GM12878 (cell line): ENCODE results near the gene MXD4. TPM values are rescaled to one million over a fixed set of nuclear protein-coding genes. Genes with fewer than 3 reads are reported as not detected.

Experiments
- ATAC-seq: fragments of 200-7000 bp; cut with Tn5 transposase; 3 replicates; pipeline ENCODE4 v1.9.1; 2020; ENCODE audit warnings: mild to moderate bottlenecking, moderate library complexity
- BruUV-seq: library from RNA; stranded (reverse); fragments of 400-500 nt; replicated peaks from 2 replicates; lab custom pipeline; 2021; lab: Mats Ljungman, UMichigan
- CTCF ChIA-PET: fragments of 300-600 bp; sonication (Branson Sonifier 250); formaldehyde crosslinking; extraction: SDS; loops from one replicate; lab custom pipeline; 2021; ENCODE audit warnings: inconsistent platforms; lab: Yijun Ruan, JAX
- POLR2A ChIA-PET: fragments of 350-600 bp; formaldehyde crosslinking; extraction: SDS; loops from one replicate; lab custom pipeline; 2021; ENCODE audit warnings: inconsistent platforms; lab: Charles Lee
- RAD21 ChIA-PET: fragments of 300-600 bp; sonication (Branson Sonifier 250); formaldehyde crosslinking; loops from one replicate; lab custom pipeline; 2023; ENCODE audit warnings: antibody characterized with exemption; ENCODE audit not compliant: unreplicated experiment; lab: Charles Lee
- SMC1A ChIA-PET: fragments of 300-600 bp; sonication (Branson Sonifier 250); formaldehyde crosslinking; loops from one replicate; lab custom pipeline; 2023; ENCODE audit not compliant: unreplicated experiment, uncharacterized antibody; lab: Charles Lee
- DNase-seq: peaks from one replicate; pipeline ENCODE4 v3.0.0-alpha.2; 2011; ENCODE audit warnings: low read depth, low spot score
- FAIRE-seq: peaks from 3 replicates; lab custom pipeline; 2011; peaks lifted over from hg19 to GRCh38; lab: Jason Lieb, UNC
- H2AFZ ChIP-seq: 2 replicates; pipeline ENCODE4 v1.6.0; 2011; ENCODE audit warnings: low read depth, low read length, control low read depth; ENCODE audit not compliant: control insufficient read depth
- H3K27ac ChIP-seq: 2 replicates; pipeline ENCODE4 v1.5.1; 2011; ENCODE audit warnings: control low read depth; ENCODE audit not compliant: control insufficient read depth, insufficient read depth
- H3K27me3 ChIP-seq, 2 experiments: replicated peaks in 1 of 2; 2 replicates each; pipeline versions ENCODE4 v1.6.0 to v1.6.1; 2011; ENCODE audit warnings: low read length in 1 of 2; ENCODE audit not compliant: control insufficient read depth in 2 of 2, insufficient read depth in 2 of 2
- H3K36me3 ChIP-seq, 2 experiments: 2 replicates each; pipeline ENCODE4 v1.5.1; 2011; ENCODE audit warnings: low read length in 1 of 2; ENCODE audit not compliant: control insufficient read depth in 2 of 2, insufficient read depth in 2 of 2
- H3K4me1 ChIP-seq: 2 replicates; pipeline ENCODE4 v1.6.1; 2011; ENCODE audit warnings: mild to moderate bottlenecking, low read length, moderate library complexity, mixed read lengths; ENCODE audit not compliant: control insufficient read depth, insufficient read depth
- H3K4me2 ChIP-seq: 2 replicates; pipeline ENCODE4 v1.6.0; 2011; ENCODE audit warnings: control low read depth; ENCODE audit not compliant: control insufficient read depth, insufficient read depth
- H3K4me3 ChIP-seq: fragments of 200-600 bp; sonication (generic); 2 replicates; pipeline ENCODE4 v1.5.1; 2016
- H3K79me2 ChIP-seq: 2 replicates; pipeline ENCODE4 v1.6.0; 2011; ENCODE audit warnings: low read length; ENCODE audit not compliant: control insufficient read depth, insufficient read depth
- H3K9ac ChIP-seq: 2 replicates; pipeline ENCODE4 v1.8.0; 2011; ENCODE audit warnings: low read length, control low read depth, mixed read lengths; ENCODE audit not compliant: control insufficient read depth, insufficient read depth
- H3K9me3 ChIP-seq: replicated peaks from 3 replicates; pipeline ENCODE4 v1.5.1; 2011; ENCODE audit warnings: mild to moderate bottlenecking, low read length; ENCODE audit not compliant: control insufficient read depth, insufficient read depth
- H4K20me1 ChIP-seq: 2 replicates; pipeline ENCODE4 v1.6.0; 2011; ENCODE audit not compliant: control insufficient read depth, insufficient read depth
- WGBS: methylation state at CpG from one replicate; pipeline ENCODE4 v1.1.6; 2016; ENCODE audit warnings: low lambda C conversion rate; ENCODE audit not compliant: insufficient replicate concordance, insufficient coverage; ENCODE audit errors: missing lambda C conversion rate; 5-methylcytosine and 5-hydroxymethylcytosine counted together
- in situ Hi-C: fragments of 300-500 bp; cut with MboI; formaldehyde crosslinking; loops from 9 replicates; pipeline ENCODE4 v1.14.3; 2018; ENCODE audit warnings: mixed read lengths
- intact Hi-C: fragments of 100-400 bp; cut with micrococcal nuclease; formaldehyde crosslinking; loops from one replicate; pipeline ENCODE4 v1.14.2; 2022; ENCODE audit not compliant: unreplicated experiment
- polyA plus RNA-seq, 11 experiments: library from polyadenylated mRNA; depleted of rRNA in 4 of 11; unstranded in 6 of 11; stranded (reverse) in 5 of 11; fragments of >200 nt; fragmentation: Nextera tagmentation in 4 of 11; fragmentation: Illumina TruSeq in 1 of 11; extraction: Ambion mirVana in 4 of 11; extraction: Trizol in 1 of 11; gene quantifications; 1 replicate in 1 of 11; 2 replicates in 10 of 11; pipeline versions ENCODE4 v1.2.1 to v1.2.3, GENCODE V29; 2011 to 2016; ENCODE audit warnings: inconsistent platforms in 2 of 11, missing spikeins in 2 of 11, low read depth in 1 of 11
- total RNA-seq, 4 experiments: library from RNA; depleted of rRNA in 3 of 4; stranded (reverse); fragments of >200 nt in 3 of 4; fragmentation: Illumina TruSeq in 1 of 4; extraction: Trizol in 1 of 4; gene quantifications; 2 replicates each; pipeline versions ENCODE4 v1.2.1 to v1.2.3, GENCODE V29; 2013 to 2021
- TF ChIP-seq, protein P1 (sequence below): fragments of 450-650 bp; IDR thresholded peaks from 2 replicates; pipeline ENCODE4 v1.6.1; 2017; ENCODE audit warnings: antibody characterized with exemption, mild to moderate bottlenecking, moderate library complexity
- TF ChIP-seq, protein P2 (sequence below): fragments of 450-650 bp; IDR thresholded peaks from 2 replicates; pipeline ENCODE4 v1.6.1; 2014; ENCODE audit warnings: mild to moderate bottlenecking

The MXD4 gene
- total and polyA plus RNA-seq, 10 of the 15 experiments (the other 5 are each of a cell fraction or from before 2014, with no cell fraction given), result 0.21 to 25.6 (median 5.2) TPM

DNA sequence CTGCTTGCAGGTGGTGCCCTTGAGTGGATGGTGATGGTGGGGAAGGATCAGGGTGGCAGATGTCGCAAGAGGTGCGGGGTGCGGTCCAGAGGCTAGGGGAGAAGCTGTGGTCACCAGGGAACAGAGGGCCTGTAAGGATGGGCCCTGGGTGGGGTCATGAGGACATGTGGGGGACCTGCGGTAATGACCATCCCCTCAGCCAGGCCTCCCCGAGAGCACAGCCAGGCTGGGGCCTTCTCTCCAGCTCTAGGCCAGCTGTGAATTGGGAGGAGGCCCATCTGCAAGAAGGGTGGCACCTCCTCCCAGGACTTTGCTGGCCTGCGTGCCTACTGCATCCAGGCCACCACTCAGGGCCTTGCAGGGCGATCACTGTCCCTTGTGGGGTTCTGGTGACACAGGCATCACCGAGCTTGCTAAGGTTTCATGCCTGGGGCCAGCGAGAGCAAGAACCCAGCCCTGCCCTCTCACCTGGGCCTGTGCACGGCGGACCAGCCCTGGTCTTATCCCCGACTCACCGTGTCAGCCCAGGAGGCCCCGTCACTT, 34.1 kb upstream of the MXD4 start (continued):
- TF ChIP-seq, protein P1, sequence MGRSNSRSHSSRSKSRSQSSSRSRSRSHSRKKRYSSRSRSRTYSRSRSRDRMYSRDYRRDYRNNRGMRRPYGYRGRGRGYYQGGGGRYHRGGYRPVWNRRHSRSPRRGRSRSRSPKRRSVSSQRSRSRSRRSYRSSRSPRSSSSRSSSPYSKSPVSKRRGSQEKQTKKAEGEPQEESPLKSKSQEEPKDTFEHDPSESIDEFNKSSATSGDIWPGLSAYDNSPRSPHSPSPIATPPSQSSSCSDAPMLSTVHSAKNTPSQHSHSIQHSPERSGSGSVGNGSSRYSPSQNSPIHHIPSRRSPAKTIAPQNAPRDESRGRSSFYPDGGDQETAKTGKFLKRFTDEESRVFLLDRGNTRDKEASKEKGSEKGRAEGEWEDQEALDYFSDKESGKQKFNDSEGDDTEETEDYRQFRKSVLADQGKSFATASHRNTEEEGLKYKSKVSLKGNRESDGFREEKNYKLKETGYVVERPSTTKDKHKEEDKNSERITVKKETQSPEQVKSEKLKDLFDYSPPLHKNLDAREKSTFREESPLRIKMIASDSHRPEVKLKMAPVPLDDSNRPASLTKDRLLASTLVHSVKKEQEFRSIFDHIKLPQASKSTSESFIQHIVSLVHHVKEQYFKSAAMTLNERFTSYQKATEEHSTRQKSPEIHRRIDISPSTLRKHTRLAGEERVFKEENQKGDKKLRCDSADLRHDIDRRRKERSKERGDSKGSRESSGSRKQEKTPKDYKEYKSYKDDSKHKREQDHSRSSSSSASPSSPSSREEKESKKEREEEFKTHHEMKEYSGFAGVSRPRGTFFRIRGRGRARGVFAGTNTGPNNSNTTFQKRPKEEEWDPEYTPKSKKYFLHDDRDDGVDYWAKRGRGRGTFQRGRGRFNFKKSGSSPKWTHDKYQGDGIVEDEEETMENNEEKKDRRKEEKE, result no peak
- TF ChIP-seq, all 136 proteins: peak for 0

DNA sequence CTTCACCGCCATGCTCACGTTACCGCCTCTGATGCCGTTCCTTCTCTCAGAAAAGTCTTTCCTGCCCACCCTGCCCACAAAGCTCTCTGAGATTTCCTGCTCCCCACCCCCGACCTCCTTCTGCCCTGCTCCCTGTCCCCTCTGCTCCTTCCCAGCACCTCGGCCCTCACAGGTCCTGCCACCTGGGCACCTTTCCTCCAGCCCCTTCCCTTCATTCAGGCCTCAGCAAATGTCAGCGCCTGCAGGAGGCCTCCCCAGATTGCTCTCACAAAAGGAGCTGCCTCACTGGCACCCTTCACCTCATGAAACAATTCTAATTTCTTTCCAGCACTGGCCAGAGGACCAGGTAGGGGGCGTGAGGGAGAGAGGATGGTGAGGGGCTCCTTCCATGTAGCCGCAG, 33.6 kb upstream of the MXD4 start:
- H3K27ac ChIP-seq, result no peak overlapping the region

More for the DNA sequence above, 33.6 kb upstream of the MXD4 start:
- in situ Hi-C loops (no loop called here), intact Hi-C loops (no loop called here)
- Histone ChIP-seq H3K9ac (no peak overlapping the region), H3K79me2 (no peaks in the 10 kb centered on the region), H3K4me1 (peaks cover 4% of the 10 kb centered on the region; the same call in 1 of the 2 replicates), H3K4me3 (no peak overlapping the region), H3K27me3 (peaks cover 0 to 1% of the 10 kb centered on the region in 2 experiments; a peak in 2 of 4 replicates), H3K9me3 (no peaks in the 10 kb centered on the region), H3K36me3 (no peaks in the 10 kb centered on the region), H3K4me2 (no peak overlapping the region), H2AFZ (no peak overlapping the region), H4K20me1 (no peaks in the 10 kb centered on the region)
- BruUV-seq, result no TSS peak
- 45% methylated on average over 8 of the region's 9 CpGs for WGBS
- FAIRE-seq (no peak), ATAC-seq (no peak), DNase-seq (no peak)
- SMC1A ChIA-PET, result no interaction called here
- RAD21 ChIA-PET, result no interaction called here
- POLR2A ChIA-PET, result no interaction called here
- TF ChIP-seq, protein P2, sequence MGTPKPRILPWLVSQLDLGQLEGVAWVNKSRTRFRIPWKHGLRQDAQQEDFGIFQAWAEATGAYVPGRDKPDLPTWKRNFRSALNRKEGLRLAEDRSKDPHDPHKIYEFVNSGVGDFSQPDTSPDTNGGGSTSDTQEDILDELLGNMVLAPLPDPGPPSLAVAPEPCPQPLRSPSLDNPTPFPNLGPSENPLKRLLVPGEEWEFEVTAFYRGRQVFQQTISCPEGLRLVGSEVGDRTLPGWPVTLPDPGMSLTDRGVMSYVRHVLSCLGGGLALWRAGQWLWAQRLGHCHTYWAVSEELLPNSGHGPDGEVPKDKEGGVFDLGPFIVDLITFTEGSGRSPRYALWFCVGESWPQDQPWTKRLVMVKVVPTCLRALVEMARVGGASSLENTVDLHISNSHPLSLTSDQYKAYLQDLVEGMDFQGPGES, result no peak
- CTCF ChIA-PET, result no interaction called here
